Right ventricle myocardium inferior (tissue), 1 donor: Measurements from ENCODE around the gene GNPTG. TPM values are rescaled to one million over a fixed set of nuclear protein-coding genes. Genes with fewer than 3 reads are reported as not detected.

Source experiments
- ATAC-seq: fragments of 200-7000 bp; cut with Tn5 transposase; one replicate; pipeline ENCODE4 v1.9.1; 2020; ENCODE audit warnings: mild to moderate bottlenecking, moderate library complexity
- DNase-seq: peaks from one replicate; pipeline ENCODE4 v3.0.0; 2021; ENCODE audit errors: missing footprints
- intact Hi-C: fragments of 100-400 bp; cut with DNase I; formaldehyde crosslinking; loops from one replicate; pipeline ENCODE4 v1.11.0; 2022
- long read RNA-seq: library from polyadenylated mRNA; unstranded; transcript quantifications from one replicate; pipeline ENCODE4 v2.0.0, GENCODE V29; 2021
- total RNA-seq: library from RNA; stranded (reverse); fragmentation: NEBNext Ultra II Directional; extraction: Animal tissue kit (Norgen Biotek cat#: 25700); gene quantifications from one replicate; pipeline ENCODE4 v1.2.1, GENCODE V29; 2021
- donor health status: DM: no; HTN: yes; CAD: no; lungs with severe emphysema.

Gene GNPTG
- total RNA-seq, result 35.0 TPM
- long read RNA-seq, transcript GNPTG-201 (11 exons, 1,983 nt), result major isoform, 31 of 39 reads
- long read RNA-seq, partial matches to known transcripts, result 5 of 39 reads
- long read RNA-seq, other reads (novel, unspliced or antisense), result 3 of 39 reads

DNA sequence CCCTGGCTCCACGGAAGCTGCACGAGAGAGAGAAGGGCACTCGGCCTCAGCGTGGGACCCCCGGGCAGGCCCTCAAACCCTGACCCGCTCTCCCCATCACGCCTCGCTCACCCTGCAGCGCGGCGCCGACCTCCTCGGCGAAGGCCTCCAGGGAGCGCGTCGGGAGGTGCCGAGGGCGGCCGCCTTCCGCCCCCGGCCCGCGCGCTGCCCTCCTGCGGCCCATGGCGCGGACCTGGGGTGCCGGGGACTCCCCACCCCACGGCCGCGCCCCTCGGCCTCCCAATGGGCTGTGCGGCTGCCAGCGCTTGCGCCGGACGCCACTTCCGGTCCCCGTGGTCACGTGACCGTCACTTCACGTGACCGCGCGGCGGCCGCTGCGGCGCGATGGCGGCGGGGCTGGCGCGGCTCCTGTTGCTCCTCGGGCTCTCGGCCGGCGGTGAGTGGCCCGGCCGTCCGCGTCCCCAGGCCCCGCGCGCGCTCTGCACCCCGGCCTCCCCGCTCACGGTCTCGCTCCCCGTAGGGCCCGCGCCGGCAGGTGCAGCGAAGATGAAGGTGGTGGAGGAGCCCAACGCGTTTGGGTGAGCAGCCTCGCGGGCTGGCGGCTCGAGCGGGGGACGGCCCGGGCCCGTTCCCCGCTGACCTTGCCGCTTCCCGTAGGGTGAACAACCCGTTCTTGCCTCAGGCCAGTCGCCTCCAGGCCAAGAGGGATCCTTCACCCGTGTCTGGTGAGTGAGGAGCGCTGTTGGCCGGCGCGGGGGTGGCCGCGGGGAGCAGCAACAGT is at the start of gene GNPTG, which contains the start of gene TSR3:
Gene GNPTG (plus strand): TSS at position 350 of the 781 bp plus-strand sequence. CDS start 35 bp downstream, at position 385.
Gene TSR3 (minus strand): TSS at position 297 of the 781 bp plus-strand sequence. CDS start 74 bp downstream, at position 223.
- intact Hi-C loops, result loop anchor here (5.0 kb wide), 1 partner anchor 44 kb away; the partner anchor contains the start of gene UBE2I
- DNase-seq (peak; percentile 93), ATAC-seq (peak; percentile 78)

DNA sequence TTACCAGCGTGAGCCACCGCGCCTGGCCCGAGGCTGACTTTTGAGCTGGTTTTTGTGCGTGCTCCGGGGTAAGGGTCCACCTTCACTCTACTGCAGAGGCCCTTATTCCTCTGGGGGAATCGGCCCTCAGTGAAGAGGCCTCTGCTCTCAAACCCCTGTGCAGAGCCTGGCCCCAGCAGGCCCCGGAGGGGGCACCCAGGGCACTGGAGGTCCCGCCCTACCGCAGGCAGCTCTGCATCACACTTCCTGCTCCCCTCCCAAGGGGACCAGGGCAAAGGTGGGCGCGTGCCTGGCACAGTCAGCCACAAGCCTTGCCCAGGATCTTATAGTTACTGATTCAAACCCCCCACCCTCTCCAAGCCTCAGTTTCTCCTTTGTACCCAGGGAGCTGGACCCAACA is 45.9 kb upstream of the GNPTG start:
- DNase-seq, result no peak
- no peak for ATAC-seq
- intact Hi-C loops, result loop anchor here (5.0 kb wide), 2 partner anchors 46 to 101 kb away; partner anchors contain the start of genes GNPTG and TSR3

DNA sequence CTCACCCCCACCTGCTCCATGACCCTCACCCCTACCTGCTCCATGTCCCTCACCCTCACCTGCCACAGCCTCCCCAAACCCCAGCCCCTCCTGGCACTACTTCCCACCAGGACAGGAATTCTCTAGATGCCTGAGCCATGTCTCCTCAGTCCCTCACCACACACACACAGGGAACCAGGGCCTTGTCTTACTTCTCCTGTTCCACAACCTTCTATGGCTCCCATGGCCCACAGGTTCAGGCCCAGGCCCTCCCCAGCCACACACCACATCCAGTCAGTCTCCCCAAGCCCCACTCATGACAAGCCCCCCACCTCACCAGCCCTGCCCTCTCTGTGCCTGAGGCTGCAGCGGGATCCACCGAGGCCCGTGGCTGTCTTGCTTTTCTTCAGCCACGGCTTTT is 45.4 kb upstream of the GNPTG start:
- DNase-seq, result no peak
- intact Hi-C loops, result loop anchor here (5.0 kb wide), 2 partner anchors 46 to 101 kb away; partner anchors contain the start of genes GNPTG and TSR3
- ATAC-seq, result no peak

DNA sequence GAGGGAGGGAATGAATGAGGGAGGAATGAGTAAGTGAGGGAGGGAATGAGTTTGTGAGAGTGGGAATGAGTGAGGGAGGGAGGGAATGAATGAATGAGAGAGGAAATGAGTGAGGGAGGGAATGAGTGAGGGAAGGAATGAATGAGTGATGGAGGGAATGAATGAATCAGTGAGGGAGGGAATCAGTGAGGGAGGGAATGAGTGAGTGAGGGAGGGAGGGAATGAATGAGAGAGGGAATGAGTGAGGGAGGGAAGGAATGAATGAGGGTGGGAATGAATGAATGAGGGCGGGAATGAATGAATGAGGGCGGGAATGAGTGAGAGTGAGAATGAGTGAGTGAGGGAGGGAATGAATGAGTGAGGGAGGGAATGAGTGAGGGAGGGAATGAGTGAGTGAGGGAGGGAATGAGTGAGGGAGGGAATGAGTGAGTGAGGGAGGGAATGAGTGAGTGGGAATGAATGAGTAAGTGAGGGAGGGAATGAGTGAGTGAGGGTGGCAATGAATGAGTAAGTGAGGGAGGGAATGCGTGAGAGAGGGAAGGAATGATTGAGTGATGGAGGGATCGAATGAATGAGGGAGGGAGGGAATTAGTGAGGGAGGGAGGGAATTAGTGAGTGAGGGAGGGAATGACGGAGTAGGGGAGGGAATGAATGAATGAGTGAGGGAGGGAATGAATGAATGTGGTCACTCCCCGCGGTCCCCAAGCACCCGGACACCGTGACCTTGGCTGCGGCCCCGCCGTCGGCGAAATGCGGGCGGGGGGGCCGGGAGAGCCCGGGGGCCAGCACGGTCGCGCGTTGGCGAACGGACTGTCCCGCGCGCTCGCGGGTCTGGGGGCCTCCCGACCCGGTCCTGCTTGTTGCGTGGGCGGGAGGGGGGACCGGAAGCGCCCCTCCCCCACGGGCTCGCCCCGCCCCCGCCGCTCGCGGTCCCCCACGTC is 43.4 kb upstream of the GNPTG start:
- intact Hi-C loops, result loop anchor here (5.0 kb wide), 2 partner anchors 44 to 99 kb away; partner anchors contain the start of genes GNPTG and TSR3
- ATAC-seq (no peak), DNase-seq (no peak)

- peak; percentile 96 for DNase-seq
- peak; percentile 90 for ATAC-seq
- intact Hi-C loops, result loop anchor here (5.0 kb wide), 2 partner anchors 43 to 98 kb away; partner anchors contain the start of genes GNPTG and TSR3
These were observed 42.5 kb upstream of the GNPTG start, which contains the start of gene UBE2I for GRCh38 chr16:1308977-1309885. Gene UBE2I, plus strand, starts transcription at chr16:1309636. Its CDS starts 4,395 bp downstream, at chr16:1314031.

GRCh38 chr16:1309888-1310831 is 41.6 kb upstream of the GNPTG start:
- no peak for ATAC-seq
- no peak for DNase-seq
- intact Hi-C loops, result loop anchor here (5.0 kb wide), 2 partner anchors 42 to 97 kb away; partner anchors contain the start of genes GNPTG and TSR3

DNA sequence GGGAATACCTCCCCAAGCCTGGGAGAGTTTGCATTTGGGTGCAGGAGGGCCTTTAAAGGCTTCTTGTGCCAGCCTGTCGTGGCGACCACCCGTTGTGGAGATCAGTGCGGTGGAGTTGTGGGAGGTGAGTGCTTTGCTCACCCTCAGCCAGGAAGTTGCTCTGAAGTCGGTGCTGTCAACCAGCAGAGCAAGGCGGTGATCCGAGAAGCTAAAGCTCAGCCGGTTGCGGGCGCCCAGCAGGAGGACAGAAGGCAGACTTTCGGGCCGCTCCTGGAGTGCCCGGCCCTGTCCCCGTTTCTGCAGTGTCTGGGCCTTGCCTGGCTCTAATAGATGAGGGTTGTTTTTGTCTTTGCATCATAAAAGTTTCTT is 40.9 kb upstream of the GNPTG start:
- DNase-seq (no peak), ATAC-seq (no peak)
- intact Hi-C loops, result no loop called here

DNA sequence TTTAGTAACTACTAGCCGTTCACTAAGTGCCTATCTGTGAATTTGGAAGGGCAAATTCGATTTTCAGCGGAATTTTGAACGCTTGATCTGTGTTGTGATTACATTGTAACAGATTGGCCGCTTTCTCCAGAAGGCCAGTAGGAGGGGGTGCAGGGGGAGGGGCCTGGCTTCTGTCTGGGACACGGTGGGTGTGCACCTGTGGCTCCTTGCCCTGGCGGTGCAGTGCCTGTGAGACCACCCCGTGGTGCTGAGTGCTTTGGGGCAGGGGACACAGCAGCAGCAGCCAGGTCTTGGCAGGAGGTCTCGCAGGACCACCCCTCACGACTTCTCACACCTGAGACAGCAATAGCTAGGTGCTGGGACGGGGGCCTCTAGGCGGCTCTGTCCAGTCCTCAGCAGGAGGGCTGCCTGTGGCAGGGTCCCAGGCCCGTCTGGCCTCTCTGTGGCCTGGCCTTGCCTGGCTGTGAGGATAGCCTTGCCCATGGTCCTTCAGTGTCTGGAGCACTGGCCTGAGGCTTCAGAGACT is 40.5 kb upstream of the GNPTG start:
- DNase-seq (no peak), ATAC-seq (no peak)
- intact Hi-C loops, result no loop called here

- intact Hi-C loops, result no loop called here
- ATAC-seq (peak; percentile 32), DNase-seq (no peak)
These were observed 39.8 kb upstream of the GNPTG start for GRCh38 chr16:1311738-1312466.

DNA sequence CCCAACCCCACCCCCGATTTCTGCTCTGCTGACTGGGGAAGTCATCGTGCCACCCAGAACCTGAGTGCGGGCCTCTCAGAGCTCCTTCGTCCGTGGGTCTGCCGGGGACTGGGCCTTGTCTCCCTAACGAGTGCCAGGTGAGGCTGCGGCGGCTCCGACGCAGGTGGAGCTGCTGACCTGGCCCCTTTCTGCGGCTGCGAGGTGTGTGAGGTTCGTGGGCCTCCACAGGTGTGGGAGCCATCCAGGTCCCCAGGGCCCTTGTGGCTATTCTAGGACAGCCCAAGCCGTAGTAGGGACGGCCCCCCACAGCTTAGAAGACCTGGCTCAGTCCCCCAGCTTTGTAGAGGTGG is 39.3 kb upstream of the GNPTG start:
- no peak for ATAC-seq
- no peak for DNase-seq
- intact Hi-C loops, result no loop called here

GRCh38 chr16:1312903-1313302 is 38.8 kb upstream of the GNPTG start:
- ATAC-seq (no peak), DNase-seq (no peak)
- intact Hi-C loops, result no loop called here

- ATAC-seq (no peak), DNase-seq (no peak)
- intact Hi-C loops, result no loop called here
These were observed 37.9 kb upstream of the GNPTG start for GRCh38 chr16:1313721-1314369.

DNA sequence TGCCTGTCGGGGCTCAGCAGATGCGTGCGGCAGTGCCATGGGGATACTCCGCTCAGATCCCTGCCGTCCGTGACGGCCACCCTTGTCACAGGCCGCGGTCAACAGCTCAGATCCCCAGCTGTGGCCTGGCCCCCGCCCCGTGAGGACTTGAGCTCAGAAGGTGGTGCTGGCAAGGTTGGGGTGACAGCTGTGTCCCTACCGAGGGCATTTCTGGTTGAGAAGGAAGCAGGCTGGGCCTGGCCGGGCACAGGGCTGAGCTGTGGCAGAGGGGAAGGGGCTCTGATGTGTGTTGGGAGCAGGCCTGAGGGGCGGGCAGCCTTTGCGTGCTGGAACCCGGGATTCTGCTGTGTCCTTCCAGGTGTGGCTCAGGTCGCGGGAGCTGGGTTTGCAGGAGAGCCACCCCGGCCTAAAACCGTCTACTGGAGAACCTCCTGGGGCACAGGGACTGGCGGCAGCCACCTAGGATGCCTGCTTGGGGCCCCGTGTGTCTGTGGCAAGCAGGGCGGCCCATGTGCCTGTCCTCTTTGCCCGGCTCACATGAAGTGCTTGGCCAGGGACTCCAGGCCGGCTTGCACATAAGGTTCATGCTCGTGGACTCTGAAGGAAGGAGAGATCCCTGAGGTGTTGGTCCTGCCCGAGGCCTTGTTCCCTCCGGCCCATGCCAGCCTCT is 37.2 kb upstream of the GNPTG start:
- ATAC-seq (no peak), DNase-seq (no peak)
- intact Hi-C loops, result no loop called here

DNA sequence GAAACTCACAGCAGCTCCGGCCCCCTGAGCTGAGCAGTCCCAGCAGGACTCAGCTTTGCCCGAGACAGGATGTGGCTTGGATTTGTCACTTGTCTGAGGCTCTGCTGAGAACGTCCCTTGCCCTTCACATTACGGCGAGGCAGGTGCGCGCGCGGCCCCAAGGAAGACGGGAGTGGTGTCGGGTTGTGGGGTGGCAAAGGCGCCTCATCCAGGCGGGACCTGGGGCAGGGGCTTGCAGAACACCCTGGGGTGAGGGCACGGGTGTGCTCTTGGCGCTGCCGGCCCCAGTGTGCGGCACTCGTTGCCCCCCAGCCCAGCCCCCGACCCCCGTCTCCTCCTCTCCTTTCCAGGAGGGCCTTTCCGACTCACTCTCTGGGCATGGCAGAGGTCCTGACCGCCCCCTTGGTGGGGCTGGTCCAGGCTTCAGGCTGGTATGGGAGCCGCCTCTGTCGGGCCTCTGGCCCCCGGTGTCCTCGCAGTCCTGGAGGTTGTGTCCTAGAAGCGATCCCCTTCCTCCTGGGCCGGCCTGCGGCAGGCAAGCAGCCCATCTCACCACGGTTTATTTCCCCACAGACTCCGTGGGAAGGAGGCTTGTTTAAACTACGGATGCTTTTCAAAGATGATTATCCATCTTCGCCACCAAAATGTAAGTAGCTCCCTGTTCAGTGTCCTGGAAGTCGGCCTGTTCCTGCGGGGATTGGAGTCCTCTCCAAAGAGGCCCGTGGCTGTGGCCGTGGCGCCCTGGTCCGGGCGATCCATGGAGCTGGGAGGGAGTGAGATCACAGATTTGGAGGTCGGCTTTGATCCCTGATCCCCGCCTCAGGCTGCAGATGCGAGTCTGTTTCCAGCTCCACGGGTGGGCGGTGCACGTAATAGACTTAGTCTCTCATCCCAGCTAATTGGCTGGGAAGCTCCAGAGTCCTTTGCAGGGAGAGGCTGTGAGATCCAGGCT is 36.4 kb upstream of the GNPTG start:
- intact Hi-C loops, result no loop called here
- ATAC-seq, result no peak
- DNase-seq, result no peak
